ENCODE measurements around the gene FAM50A. TPM values are rescaled to one million over a fixed set of nuclear protein-coding genes. Genes with fewer than 3 reads are reported as not detected.
A peak's percentile ranks its signal among the peaks of the same experiment; 100 is the strongest.

The FAM50A gene
- total RNA-seq, 1 experiment from 2014 or later, result 53.8 TPM

DNA sequence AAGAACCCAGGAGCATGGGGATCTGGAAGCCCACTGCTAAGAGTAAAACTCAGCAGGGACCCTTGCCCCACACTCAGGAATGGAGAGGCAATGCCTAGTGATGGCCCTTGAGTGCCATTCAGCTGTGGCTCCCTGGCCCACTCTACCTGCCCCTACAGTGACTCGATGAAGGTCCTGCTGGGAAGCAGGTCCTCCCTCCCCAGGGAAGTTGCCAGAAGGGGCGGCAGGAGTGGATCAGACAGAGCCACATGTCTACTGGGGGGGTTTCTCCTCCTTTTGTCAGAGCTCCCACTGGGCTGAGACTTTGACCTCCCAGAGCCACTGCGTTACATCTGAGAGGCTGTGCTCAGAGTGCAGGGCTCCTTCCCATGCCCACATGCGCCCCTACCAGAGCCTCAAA lies 45.2 kb downstream of the FAM50A start:
- Histone ChIP-seq H3K4me2 (ENCODE audit: low read length) (peak overlapping the region; percentile 87), H3K9me2 (replicated peaks; ENCODE audit: low read length) (no peaks in the 10 kb centered on the region), H3F3A (ENCODE audit: low read length, unreplicated experiment) (no peaks in the 10 kb centered on the region), H4K20me1 (ENCODE audit: low read length) (no peaks in the 10 kb centered on the region), H2AFZ (ENCODE audit: low read length) (no peak overlapping the region), H3K9me3 (ENCODE audit: low read length) (no peaks in the 10 kb centered on the region), H3K4me1 (ENCODE audit: insufficient read depth, low read length) (peaks cover 31% of the 10 kb centered on the region), H3K36me3 (ENCODE audit: low read depth, low read length) (peaks cover 11% of the 10 kb centered on the region), H3K79me2 (ENCODE audit: low read length) (peaks cover 47% of the 10 kb centered on the region), H3K9ac (ENCODE audit: low read length) (no peak overlapping the region), H3K4me3 (ENCODE audit: low read length) (peak overlapping the region; percentile 78), H3K27me3 (ENCODE audit: low read length) (no peaks in the 10 kb centered on the region), H3K27ac (ENCODE audit: low read length) (no peak overlapping the region)
- BruUV-seq (replicated peaks), result no TSS peak
- POLR2A ChIA-PET (ENCODE audit: unreplicated experiment), result interaction anchor here (0.5 kb wide), 1 partner anchor 79 kb away, joined by 5 read pairs; no protein-coding TSS in a partner anchor
- TF ChIP-seq EZH2phosphoT487 (IDR thresholded peaks at IDR 0.05; ENCODE audit: borderline replicate concordance, low read length), result no peak
- TF ChIP-seq, protein P1, sequence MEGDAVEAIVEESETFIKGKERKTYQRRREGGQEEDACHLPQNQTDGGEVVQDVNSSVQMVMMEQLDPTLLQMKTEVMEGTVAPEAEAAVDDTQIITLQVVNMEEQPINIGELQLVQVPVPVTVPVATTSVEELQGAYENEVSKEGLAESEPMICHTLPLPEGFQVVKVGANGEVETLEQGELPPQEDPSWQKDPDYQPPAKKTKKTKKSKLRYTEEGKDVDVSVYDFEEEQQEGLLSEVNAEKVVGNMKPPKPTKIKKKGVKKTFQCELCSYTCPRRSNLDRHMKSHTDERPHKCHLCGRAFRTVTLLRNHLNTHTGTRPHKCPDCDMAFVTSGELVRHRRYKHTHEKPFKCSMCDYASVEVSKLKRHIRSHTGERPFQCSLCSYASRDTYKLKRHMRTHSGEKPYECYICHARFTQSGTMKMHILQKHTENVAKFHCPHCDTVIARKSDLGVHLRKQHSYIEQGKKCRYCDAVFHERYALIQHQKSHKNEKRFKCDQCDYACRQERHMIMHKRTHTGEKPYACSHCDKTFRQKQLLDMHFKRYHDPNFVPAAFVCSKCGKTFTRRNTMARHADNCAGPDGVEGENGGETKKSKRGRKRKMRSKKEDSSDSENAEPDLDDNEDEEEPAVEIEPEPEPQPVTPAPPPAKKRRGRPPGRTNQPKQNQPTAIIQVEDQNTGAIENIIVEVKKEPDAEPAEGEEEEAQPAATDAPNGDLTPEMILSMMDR (conservative IDR thresholded peaks at IDR 0.05; ENCODE audit: low read depth, low read length), result no peak
- no peak for TF ChIP-seq EZH2 (IDR thresholded peaks at IDR 0.05; ENCODE audit: low read length, unreplicated experiment)
- intact Hi-C loops (cut with micrococcal nuclease), result no loop called here
- ATAC-seq (no peak), DNase-seq (no peak)
- CTCF ChIA-PET, result no interaction called here

DNA sequence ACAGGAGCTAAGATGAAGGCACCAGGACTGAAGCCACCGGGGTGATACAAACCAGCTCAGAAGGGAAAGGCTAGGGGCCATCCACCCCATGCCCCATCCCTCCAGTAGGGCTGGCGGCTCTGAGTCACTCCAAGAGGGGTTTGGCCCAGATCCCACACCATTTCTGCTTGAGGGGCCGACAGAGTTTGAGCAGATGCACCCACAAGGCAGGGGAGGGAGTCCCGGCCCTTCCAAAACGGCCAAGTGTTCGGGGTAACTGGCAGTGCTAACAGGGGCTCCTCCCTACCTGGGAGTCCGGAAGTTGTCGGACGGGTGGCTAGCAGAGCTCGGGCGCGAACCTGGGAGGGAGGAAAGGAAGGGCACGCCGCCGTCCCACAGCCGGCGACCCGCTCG lies 46.1 kb downstream of the FAM50A start:
- Histone ChIP-seq H3K9me2 (replicated peaks; ENCODE audit: low read length) (no peaks in the 10 kb centered on the region), H3K79me2 (ENCODE audit: low read length) (peaks cover 39% of the 10 kb centered on the region), H3K4me2 (ENCODE audit: low read length) (peak overlapping the region; percentile 87), H3K9ac (ENCODE audit: low read length) (peak overlapping the region; percentile 76), H3K36me3 (ENCODE audit: low read depth, low read length) (peaks cover 4% of the 10 kb centered on the region; the same call in 1 of the 2 replicates), H3F3A (ENCODE audit: low read length, unreplicated experiment) (no peaks in the 10 kb centered on the region), H3K27me3 (ENCODE audit: low read length) (no peaks in the 10 kb centered on the region), H3K9me3 (ENCODE audit: low read length) (no peaks in the 10 kb centered on the region), H3K4me3 (ENCODE audit: low read length) (peak overlapping the region; percentile 78), H2AFZ (ENCODE audit: low read length) (peak overlapping the region; percentile 42; the same call in 1 of the 2 replicates), H4K20me1 (ENCODE audit: low read length) (no peaks in the 10 kb centered on the region), H3K27ac (ENCODE audit: low read length) (peak overlapping the region; percentile 36; the same call in 1 of the 2 replicates), H3K4me1 (ENCODE audit: insufficient read depth, low read length) (peaks cover 23% of the 10 kb centered on the region)
- intact Hi-C loops (cut with micrococcal nuclease), result no loop called here
- POLR2A ChIA-PET (ENCODE audit: unreplicated experiment), result interaction anchor here (0.5 to 0.7 kb wide), 3 partner anchors 11 to 272 kb away, joined by 3 to 6 read pairs (median 4); partner anchors contain the start of genes DKC1 and LAGE3
- CTCF ChIA-PET, result interaction anchor here (0.6 to 0.9 kb wide), 2 partner anchors 37 to 192 kb away, joined by 3 to 4 read pairs; no protein-coding TSS in a partner anchor
- no TSS peak for BruUV-seq (replicated peaks)
- TF ChIP-seq EZH2phosphoT487 (IDR thresholded peaks at IDR 0.05; ENCODE audit: borderline replicate concordance, low read length) (no peak), EZH2 (IDR thresholded peaks at IDR 0.05; ENCODE audit: low read length, unreplicated experiment) (no peak)
- TF ChIP-seq, protein P1 (conservative IDR thresholded peaks at IDR 0.05; ENCODE audit: low read depth, low read length), result no peak
- ATAC-seq (peak; percentile 6), DNase-seq (peak; percentile 38)

DNA sequence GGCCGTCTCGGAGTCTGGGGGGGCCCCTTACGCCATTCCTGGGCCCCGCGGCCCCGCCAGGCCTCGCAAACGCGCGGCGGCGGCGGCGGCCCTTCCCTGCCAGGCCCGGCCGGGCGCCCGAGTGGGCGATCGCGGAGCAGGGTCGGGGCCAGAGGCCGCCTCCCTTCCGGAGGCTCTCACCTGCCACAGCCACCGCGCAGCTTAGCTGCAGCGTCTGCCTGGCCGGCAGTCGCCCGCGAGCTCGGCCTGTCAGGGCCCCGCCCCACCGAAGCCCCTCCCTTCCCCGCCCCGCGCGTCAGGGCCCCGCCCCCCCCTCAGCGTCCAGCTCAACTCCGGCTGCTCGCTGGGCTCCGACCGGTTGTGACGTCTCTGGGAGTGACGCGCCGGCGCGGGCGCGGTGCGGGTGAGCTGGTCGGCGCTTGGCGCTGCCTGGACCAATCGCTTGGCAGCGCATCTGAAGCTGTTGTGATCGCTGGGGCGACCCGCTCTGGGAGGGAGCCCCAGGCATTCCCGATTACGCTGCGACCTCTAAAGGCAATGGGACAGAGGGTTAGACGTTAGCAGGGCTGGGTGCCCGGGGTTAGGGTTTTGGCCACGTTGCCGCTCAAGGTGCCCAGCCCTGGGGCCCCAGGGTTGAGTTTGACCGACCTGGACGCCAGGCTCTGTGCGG lies 46.6 kb downstream of the FAM50A start, which contains the start of gene SLC10A3:
Gene SLC10A3, minus strand, starts transcription at position 216 of the 670 bp plus-strand sequence. CDS start 1,689 bp downstream, outside the sequence.
- intact Hi-C loops (cut with micrococcal nuclease), result no loop called here
- TF ChIP-seq, protein P1 (conservative IDR thresholded peaks at IDR 0.05; ENCODE audit: low read depth, low read length), result no peak; the same call in 1 of the 2 replicates
- TF ChIP-seq EZH2phosphoT487 (IDR thresholded peaks at IDR 0.05; ENCODE audit: borderline replicate concordance, low read length) (no peak), EZH2 (IDR thresholded peaks at IDR 0.05; ENCODE audit: low read length, unreplicated experiment) (no peak)
- ATAC-seq (peak; percentile 86), DNase-seq (peak; percentile 95)
- Histone ChIP-seq H3K4me3 (ENCODE audit: low read length) (peak within 1 kb of the TSS; percentile 80), H3K36me3 (ENCODE audit: low read depth, low read length) (peaks cover 3% of the 10 kb centered on the region; the same call in 1 of the 2 replicates), H3K79me2 (ENCODE audit: low read length) (peaks cover 34% of the 10 kb centered on the region), H3K9me2 (replicated peaks; ENCODE audit: low read length) (no peaks in the 10 kb centered on the region), H3K9ac (ENCODE audit: low read length) (peak within 1 kb of the TSS; percentile 87), H3F3A (ENCODE audit: low read length, unreplicated experiment) (no peaks in the 10 kb centered on the region), H3K27me3 (ENCODE audit: low read length) (no peaks in the 10 kb centered on the region), H3K9me3 (ENCODE audit: low read length) (no peaks in the 10 kb centered on the region), H3K4me2 (ENCODE audit: low read length) (peak within 1 kb of the TSS; percentile 92), H2AFZ (ENCODE audit: low read length) (peak within 1 kb of the TSS; percentile 86), H4K20me1 (ENCODE audit: low read length) (no peaks in the 10 kb centered on the region), H3K27ac (ENCODE audit: low read length) (peak within 1 kb of the TSS; percentile 73), H3K4me1 (ENCODE audit: insufficient read depth, low read length) (peaks cover 17% of the 10 kb centered on the region)
- BruUV-seq (replicated peaks), result no TSS peak
- ChIA-PET CTCF (interaction anchor here (0.6 to 0.9 kb wide), 2 partner anchors 36 to 192 kb away, joined by 3 to 4 read pairs; no protein-coding TSS in a partner anchor), POLR2A (ENCODE audit: unreplicated experiment) (interaction anchor here (0.5 to 0.7 kb wide), 8 partner anchors 8 to 596 kb away, joined by 3 to 10 read pairs (median 4); partner anchors contain the start of genes DKC1 and LAGE3)

All from PC-3 (cell line).